ENCODE results near the gene CAST.

The CAST gene

DNA sequence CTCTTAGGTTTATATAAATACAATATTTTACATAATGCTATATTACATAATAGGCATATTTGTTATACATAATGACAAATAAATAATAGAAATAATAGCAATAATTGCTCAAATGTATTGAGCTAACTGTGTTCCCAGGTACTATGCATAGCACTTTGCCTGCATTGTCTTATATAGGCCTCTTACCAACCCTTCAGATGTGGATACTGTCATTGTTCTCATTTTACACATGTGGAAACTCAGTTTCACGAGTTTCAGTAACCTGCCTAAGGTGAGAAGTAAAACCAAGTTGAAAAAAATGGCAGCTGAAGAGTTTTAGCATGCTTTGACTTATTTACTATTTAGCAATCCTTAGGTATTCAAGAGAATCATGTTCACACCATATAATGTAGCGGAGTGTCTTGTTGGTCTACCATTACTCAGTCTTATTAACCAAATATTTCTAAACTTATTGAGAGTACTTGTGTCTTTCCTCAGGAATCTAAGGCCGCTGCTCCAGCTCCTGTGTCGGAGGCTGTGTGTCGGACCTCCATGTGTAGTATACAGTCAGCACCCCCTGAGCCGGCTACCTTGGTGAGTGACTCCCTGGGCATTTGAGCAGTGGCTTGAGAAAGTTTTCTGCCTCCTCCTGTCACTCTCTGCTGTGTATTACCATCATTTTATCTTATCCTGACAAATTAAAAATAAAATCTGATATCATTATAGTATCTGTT lies 88.1 kb downstream of the CAST start:
- no peak for DNase-seq

DNA sequence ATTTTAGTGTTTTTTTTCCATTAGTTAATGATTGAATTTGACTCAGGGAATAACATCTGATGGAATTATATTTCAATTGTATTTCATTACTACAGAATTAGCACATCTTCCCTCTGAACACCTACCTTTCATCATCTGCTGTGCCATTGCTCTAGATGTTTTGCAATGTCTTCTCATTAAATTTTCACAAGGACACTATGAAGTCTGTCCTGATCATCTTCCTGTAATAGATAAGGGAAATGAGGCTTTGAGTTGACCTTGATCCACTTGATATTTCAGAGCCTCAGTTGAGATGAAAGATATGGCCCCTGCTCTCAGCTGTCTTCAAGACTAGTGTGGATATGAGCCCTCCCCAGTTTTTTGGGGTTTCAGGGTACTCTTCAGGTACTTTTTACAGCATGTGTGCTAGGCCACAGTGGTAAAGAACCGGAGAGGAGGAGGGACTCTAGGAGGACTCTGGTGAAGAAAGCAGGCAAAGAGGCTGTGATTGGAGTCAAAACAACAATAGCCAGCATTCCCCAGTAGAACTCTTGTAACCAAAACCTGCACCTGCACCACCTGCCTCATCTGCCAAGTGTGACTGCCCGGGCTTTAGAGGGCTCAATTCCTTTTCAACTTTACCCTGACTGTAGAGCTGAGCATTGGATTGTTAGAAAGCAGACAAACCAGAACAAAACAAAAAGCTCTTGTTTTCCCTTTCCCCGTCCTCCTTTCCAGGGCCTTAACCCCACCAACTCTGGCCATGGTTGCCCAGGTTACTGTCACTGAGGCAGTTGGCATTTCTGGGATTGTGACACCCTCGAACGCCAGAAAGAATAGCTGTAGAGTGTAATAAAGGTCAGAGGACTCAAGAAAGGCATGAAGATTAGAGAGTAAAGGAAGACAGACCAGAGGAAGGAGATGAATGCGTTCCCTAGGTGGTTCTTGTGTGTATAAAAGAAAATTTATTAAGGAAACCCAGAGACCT lies 89.3 kb downstream of the CAST start:
- DNase-seq = no peak

DNA sequence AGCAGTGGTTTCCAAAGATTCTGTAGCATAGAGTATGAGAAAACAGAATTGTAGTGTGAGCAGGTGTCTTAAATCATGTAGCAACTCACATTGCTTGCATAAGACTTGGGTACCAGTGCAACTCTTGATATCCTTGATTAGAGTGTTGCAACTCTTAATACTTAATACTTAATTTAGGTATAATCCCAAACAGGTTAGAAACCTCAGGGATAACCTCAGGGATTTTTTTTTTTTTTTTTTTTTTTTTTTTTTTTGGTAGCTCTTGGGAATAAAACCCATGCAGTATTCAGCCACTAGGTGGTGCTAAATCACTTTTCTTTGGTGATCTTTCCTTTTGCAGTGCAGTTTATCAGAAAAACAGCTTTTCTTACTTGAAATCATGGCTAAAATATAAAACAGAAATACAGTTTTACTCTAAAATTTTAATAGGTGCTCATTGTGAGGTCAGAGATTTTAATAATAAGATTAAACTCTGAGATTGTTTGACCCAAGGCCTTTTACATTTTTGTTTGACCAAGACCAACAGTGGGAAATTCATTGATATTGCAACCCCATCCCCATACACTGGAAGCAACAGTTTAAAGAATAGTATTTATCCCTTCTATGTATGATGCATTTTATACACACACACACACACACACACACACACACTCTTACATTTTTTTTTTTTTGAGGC lies 90.3 kb downstream of the CAST start:
- peak; percentile 39 for DNase-seq

DNA sequence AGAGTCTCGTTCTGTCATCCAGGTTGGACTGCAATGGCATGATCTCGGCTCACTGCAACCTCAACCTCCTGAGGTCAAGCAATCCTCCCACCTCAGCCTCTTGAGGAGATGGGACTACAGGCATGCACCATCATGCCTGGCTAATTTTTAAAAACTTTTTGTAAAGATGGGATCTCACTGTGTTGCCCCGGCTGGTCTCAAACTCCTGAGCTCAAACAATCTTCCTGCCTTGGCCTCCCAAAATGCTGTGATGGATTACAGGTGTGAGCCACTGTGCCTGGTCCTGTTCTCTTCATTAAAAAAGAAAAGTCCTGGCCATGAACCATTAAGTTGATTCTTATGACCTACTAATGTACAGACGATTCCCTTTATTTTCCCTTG lies 90.8 kb downstream of the CAST start:
- DNase-seq = no peak

DNA sequence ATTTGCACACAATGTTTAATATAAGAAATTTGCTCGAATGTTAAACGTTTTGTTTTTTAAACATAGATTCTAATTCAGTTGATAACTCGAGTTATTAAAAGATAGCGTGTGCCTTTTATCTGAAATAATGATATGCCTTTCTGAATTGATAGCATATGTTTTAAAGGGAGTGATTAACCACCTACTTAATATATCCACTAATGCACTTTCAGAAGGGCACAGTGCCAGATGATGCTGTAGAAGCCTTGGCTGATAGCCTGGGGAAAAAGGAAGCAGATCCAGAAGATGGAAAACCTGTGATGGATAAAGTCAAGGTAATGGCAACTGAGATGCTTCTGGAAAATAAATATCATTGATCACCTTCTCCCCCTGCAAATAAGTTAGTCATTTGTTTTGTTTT lies 91.7 kb downstream of the CAST start:
- no peak for DNase-seq

DNA sequence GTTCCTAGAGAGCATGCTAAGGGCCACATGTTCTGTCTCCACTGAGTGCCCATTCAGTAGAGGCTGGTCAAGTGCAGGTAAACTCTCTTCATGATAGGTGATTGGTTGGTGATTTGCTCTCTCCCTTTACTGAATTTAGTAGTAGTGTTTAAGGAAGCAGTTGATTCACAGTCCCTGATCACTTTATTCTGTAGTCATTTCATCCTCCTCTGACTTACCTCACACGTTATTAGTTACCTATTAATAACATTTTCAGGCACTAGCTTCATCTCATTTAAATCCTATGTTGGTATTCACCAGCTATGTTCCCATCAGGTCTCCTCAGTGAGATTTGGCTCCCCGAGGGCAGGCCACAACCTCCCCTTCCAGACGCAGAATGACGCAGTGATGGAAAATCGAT lies 93.7 kb downstream of the CAST start:
- no peak for DNase-seq

DNA sequence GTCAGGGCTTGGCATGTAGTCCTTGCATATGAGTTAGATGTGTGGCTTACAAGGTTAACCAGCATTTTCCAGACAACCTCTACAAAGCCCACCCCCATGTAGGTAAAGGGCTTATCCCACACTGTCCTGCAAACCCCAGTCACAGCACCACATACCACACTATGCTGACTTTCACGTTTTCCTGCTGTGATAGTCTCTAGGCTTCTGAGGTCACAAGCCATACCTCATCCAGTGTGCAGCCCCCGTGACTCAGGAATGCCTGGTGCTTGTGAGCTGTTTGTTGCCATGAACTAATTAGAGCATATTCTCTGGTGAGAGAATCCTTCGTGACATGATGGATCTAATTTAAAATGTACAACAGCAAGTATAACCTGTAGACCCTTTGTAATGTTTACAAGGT lies 94.8 kb downstream of the CAST start:
- DNase-seq = no peak

DNA sequence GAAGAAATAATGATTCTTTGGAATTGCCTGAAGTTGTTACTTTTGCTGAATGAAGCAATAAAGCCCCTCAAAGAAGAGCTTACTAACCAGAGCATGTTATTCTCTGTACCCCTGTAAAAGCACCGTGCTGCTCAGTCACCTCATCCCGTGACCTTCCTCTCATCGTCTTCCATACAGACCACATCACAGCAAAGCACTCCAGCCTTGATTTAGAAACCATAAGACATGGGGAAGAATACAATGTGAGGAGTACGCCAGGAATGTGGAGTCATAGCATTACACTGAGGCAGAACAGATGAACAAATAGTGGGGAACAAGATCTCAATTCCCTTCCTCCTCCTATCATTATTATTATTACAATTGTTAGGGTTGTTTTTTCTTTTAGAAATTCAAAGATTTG lies 96.4 kb downstream of the CAST start:
- no peak for DNase-seq

DNA sequence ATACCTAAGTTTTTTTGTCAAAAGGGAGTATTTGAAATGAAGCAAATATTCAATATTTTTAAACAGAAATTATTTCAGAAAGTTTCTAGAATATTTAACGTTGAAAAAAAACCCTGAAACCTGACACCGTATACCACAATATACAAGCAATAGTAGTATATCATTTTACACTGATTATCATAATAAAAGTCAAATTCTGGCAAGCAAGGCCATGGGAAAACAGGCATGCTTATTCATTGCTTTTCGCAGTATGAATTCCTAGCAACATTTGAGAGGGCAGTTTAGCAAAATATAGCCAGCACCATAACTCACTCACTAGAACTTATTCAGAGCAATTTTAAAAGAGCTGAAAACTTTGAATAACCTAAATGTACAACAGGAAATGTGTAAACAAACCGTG lies 99.4 kb downstream of the CAST start:
- no peak for DNase-seq

DNA sequence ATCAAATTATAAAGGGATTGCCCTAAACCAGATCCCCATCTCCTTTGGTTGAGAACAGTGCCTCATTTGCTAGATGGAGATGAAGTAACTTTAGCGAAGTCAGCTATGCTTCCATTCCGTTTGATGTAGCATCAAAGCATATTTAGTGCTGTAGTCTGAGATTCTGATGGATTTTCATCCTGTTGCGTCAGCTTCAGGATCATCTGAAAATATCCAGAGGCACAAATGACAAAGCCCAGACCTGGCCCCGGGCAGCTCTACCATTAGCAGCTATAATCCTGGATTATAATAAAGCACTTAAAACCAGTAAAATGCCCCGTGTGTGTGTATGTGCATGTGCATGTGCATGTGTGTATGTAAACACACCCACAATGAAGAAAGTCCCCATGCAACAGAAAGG lies 100.8 kb downstream of the CAST start:
- DNase-seq = no peak

DNA sequence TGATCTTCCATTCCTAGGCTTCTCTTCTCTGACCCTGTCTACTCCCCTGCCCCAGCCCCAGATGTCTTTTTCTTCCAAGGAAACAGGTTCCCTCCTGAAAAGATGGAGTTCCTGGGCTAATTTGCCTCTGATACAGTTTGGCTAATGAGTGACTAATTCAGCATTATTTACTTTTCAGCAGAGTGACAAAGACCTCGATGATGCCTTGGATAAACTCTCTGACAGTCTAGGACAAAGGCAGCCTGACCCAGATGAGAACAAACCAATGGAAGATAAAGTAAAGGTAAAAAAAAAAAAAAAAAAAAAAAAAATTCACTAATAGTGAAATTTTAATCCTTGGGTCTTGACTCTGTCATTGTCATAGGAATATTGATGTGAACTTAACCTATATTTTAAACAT lies 102.9 kb downstream of the CAST start:
- DNase-seq = no peak

DNA sequence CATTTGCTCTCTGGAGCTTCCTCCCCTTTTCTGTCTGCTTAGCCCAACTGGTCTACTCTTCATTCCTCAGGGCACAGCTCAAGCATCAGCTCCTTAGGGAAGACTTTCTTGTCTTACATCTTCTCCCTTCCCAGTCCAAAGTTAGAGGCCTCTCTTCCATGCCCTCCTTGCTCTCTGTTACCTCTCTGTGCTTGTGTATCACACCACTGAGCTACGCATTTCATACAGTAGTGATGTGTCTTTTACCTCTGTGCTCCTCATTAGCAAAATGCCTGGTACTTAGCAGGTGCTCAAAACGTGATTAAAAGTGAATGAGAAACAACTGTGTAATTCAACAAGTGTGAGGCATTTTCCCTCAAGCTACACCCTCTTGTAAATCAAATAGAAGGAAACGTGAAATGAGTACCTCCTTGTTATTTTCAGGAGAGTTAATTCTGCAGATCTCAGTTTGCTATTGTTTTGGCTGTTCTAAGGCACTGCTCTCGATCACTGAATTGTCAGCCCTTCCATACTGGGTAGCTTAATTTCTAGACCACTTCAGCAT lies 106.6 kb downstream of the CAST start:
- no peak for DNase-seq

DNA sequence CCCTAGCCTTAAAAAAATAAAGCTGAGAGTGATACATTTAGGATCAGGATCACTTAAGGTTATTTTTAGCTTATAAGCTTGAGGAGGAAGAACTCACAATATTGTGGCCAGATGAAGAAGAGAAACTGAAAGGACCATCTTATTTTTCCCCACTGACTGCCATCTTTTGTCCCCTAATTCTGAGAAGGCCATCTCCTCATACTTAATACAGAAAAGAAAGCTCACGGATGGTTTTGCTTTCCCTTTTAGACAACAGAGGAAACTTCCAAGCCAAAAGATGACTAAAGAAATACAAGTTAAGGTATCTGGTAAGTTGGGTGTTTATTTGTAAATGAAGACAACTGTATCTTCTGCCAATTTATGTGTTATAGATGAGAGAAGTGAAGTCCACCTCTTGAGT lies 109.2 kb downstream of the CAST start:
- DNase-seq = no peak

DNA sequence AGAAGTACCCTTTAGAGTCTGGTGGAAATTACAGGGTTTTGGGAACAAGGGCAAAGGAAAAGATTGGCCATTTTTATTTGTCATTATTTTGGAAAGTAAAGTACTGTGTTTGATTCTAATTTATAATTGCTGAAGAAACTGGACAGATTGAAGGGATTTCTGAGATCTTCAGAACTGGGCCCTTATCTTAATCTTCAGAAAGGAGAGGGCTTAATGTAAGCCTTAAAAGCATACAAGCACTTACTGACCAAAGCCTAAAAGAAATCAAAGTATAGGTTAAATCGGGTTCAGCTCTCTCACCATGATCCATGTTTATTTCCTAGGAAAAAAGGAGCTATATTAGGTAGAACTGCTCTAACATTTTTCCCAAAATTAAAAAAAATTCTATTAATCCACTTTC lies 109.9 kb downstream of the CAST start:
- DNase-seq = no peak

DNA sequence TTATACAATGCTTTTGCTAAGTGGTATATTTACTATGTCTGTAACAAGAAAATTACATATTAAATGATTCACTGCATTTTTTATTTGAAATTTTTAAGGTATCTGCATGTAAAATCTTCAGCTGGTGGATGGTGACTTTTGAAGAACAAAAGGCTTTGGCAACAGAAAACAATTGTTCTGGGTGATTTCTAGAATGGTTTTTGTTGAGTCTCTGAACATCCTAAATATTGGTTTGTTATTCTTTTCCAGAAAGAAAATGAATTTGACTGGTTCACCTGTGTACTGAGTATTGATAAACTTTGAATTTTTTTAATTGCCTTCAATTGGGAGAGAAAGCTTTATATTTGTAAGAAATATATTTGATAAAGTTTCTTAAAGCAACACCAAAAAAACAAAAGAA lies 110.4 kb downstream of the CAST start:
- DNase-seq = no peak

DNA sequence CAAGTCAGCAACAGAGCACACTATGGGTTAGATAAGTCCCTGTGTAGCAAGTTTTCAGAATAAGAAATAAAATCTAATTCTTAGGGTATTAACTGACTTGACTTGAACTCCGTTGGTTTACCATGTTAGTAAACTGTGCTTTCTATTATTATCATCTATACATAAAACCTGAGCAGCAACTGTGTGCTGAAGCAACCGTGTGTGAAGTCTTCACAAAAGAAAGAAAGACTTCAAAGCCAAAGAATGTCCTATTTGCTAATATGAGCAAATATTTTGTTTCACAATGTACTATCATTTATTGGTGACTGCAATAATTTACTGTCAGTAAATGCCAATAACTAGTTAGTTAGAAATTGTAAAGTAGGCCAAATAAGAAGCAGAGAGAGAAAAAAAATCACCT lies 112.9 kb downstream of the CAST start:
- no peak for DNase-seq

DNA sequence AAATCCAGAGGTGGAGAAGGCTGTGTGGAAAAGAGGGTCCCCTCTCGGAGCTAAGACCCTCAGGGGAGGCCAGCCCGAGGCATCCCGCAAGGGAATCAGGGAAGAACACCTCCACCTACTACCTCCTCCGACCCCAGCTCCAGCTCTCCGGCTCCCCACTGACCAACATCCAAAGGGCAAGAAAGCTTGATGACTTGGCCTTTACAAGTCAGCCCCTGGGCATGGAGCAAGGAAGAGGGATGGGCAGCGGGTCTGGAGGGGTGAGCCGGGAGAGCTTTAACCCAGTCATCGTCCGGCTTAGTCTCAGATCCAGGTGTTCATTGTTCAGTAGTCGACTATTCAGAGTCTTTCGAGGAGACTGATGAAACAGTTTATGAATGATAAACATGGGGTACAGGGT lies 113.5 kb downstream of the CAST start:
- DNase-seq = no peak

DNA sequence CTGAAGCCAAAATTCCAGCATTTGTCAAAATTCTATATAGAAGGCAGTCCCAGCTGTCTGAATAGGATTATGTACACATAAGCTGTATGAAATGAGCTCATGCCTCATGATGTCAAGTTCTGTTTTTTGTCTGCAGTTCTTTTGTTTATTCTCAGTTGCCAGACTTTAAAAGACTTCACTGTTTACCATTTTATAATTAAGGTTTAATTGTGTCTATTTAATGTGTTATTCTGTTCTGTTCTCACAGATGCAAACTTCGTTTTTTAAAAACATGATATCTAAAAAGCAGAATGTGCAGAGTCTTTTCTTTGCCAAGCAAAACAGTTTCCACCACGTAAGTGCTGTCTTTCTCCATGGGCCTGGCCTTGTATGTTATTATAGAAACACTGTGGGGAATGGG lies 114.4 kb downstream of the CAST start:
- no peak for DNase-seq

DNA sequence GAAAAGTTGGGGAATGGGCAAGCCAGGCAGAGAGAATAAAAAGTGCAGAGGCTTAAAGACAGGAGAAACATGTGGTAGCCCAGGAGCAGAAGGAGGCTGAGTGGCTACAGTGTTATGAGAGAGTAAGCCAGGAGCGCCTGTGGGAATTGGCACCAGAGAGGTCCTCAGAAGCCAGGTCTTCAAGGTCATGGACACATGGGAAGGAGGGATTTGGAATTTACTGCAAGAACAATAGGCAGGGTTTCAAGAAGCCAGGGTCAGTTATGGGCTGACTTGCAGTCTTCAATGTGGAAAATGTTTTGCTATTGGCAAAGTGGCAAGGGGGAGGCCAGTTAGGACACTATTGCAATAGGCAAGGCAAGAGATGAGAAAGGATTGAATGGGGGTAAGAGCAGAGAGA lies 116.2 kb downstream of the CAST start:
- no peak for DNase-seq

DNA sequence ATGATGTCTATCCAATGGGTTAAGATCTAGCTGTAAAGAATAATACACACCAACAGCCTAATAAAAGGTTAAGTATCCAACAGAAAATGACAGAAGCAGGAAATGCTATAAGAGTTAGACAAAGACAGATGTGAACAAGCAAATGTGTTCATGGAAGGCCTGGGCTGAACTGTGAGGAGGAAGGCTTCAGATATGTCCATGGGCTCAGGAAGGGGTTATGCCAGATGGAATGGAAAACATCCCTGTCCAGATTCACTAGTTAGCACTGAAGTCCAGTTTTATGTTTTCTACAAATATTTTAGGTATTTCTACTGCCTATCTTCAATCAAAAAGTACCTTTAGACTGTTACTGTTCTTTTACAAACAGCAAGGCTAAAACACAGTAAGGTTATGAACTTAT lies 118.5 kb downstream of the CAST start:
- DNase-seq = no peak

DNA sequence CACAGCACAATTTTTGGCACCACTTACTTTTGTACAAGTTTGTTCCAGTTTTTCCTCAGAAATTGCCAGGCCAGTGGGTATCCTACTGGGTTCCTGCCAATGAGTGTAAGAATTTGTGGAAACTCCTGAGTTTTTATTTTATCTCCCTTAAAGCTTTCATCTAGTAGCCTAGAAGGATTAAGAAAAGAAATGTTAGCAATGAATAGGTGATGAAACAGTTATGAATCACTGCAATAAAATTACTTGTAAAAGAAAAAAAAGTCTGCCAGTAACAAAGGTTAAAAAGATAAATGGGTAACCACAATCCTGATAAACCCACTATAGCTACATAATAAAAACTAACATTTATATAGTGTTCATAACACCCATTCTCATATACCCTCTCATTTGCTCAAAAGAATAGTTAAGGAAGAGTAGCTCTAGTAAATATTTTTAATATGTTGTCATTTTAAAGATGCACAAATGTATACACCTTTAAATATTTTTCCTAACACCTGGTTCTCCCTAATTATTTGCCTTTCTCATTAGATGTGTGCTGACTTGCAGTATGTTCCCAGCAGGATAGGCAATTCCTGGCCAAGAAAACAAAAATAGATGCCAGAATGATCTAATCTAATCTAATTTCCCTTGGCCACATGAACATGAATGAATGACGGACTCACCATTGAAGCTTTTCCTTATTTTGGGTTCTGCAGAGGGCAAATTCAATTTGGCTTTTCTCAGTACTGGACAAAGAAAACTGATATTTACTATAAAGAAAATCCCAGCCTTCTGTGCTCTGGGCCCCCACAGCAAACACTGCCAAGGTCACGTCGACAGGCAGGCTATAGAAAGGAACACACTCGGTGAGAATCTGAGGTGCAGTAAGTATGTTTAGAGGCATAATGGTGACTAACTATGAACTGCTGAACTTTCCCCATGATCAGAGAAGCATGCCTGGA lies 119.1 kb downstream of the CAST start:
- no peak for DNase-seq

DNA sequence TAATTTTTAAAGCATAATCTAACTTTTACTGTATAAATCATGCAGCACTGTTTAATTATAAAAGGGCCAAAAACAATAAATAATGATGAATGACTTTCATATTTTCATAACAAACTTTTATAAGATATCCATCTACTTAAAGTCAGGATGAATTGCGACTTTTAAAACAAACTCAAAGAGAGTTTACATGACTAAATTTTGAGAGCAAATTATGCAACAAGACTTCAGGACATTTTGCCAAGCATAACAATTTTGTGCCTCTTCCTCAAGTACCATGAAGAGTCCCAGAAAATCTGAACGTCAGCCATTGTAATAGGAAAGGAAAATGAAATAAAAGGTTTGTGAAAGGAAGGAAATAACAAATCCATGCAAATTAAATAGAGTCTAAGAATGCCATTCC lies 121.2 kb downstream of the CAST start:
- no peak for DNase-seq

Measured in NCI-H1092 (cell line).